DMS114 treated with DMSO at 0.1 percent for 48 hours (cell line): Measurements from ENCODE around the gene ACSL4.
A peak's percentile ranks its signal among the peaks of the same experiment; 100 is the strongest.
"Not testable (repeated sequence)": the region's sequence is repeated elsewhere in the genome, so short reads cannot be mapped to it uniquely, and the experiment has no call there.

Experiments
- DNase-seq: peaks from one replicate; lab custom pipeline; 2025; ENCODE audit not compliant: unreplicated experiment; lab: John Stamatoyannopoulos, UW

ACSL4 gene

GRCh38 chrX:109732807-109733612, at the start of gene ACSL4:
Gene ACSL4, minus strand, starts transcription at chrX:109733257. Its CDS starts 49,894 bp downstream, at chrX:109683363.
- peak; percentile 77 for DNase-seq

DNA sequence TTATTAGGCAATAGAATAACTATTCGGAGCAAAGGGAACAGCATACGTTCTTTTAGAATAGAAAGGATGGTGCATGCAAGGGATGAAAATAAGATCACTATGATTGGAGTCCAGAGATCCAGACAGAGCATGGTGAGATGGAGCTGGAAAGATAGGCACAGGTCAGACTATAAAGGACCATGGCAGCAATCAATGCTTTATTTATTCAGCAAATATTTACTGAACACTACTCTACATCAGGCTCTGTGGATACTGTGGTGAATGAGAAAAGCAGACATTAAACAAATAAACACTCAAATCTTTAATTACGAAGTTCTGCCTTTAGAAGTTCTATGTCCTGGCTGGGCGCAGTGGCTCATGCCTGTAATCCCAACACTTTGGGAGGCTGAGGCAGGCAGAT, 44.7 kb upstream of the ACSL4 start:
- DNase-seq, result no peak

- no peak for DNase-seq
Measured at GRCh38 chrX:109776986-109777385, 43.9 kb upstream of the ACSL4 start.

DNA sequence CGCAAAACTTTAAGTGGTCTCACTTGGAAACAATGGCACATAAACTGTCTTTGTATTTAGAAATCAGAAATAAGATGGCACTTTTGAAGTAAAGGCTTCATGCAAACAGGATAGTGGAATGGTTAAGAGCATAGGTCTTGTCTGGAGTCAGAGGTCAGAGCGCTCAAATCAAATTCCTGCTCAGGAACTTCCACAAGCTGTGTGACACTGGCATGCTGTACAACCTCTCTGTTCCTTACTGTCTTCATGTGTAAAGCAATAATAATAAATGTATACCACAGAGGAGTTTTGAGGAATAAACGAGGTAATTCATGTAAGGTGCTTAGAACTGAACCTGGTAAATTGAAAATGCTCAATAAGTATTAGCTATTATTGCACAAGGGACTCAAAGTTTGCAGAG, 43.4 kb upstream of the ACSL4 start:
- DNase-seq, result no peak

GRCh38 chrX:109775386-109775785, 42.3 kb upstream of the ACSL4 start:
- no peak for DNase-seq

GRCh38 chrX:109774706-109775105, 41.6 kb upstream of the ACSL4 start:
- no peak for DNase-seq

DNA sequence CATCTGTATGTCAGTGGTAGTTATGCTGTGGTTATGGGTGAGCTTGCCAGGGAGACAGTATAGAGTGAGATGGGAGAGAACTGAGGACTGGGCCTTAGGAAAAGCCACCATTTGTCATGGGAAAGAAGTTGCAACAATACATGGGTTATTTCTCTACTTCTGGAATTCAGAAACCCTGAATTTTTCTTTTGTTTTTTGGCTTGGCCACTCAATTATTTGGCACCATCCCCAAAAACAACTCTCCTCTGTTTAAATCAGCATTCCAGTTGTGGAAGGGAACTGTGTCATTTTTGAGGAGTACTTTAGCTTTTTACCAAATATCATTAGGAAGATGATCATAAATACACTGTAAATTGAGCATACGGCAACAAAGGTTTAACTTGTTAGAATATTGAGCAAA, 41.1 kb upstream of the ACSL4 start:
- DNase-seq, result no peak

GRCh38 chrX:109773374-109773773, 40.3 kb upstream of the ACSL4 start:
- no peak for DNase-seq

DNA sequence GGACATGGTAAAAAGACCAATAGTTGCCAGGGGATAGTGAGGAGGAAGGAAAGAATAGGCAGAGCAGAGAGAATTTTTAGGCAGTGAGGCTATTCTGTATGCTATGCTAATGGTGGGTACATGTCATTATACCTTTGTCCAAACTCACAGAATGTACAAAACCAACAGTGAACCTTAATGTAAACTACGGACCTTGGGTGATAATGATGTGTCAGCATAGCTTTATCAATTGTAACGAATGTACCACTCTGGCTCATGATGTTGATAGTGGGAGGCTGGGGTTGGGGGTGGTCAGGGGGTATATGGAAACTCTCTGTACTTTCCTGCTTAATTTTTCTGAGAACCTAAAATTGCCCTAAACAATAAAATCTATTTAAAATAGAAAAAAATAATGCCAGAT, 37.7 kb upstream of the ACSL4 start:
- DNase-seq, result no peak

- no peak for DNase-seq
Measured at GRCh38 chrX:109760922-109761250, 27.8 kb upstream of the ACSL4 start.

GRCh38 chrX:109760209-109760921, 27.3 kb upstream of the ACSL4 start:
- DNase-seq, result no peak

DNA sequence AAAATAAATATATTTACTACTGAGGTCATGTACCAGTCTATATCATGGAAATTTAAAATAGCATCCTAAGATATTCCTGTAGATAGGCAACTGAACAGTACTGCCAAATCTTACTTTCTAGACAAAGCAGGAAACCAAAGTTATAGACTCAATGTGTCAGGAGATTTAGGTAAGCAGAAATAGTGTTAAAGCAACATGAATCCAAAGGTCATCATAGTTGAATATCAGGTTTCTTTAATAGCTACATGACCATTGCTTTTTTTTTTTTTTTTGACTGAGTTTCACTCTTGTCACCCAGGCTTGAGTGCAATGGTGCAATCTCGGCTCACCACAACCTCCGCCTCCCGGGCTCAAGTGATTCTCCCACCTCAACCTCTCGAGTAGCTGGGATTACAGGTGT, 20.2 kb upstream of the ACSL4 start:
- no peak for DNase-seq

- no peak for DNase-seq
Measured at GRCh38 chrX:109751698-109752097, 18.6 kb upstream of the ACSL4 start.

GRCh38 chrX:109749207-109749606, 16.1 kb upstream of the ACSL4 start:
- no peak for DNase-seq

DNA sequence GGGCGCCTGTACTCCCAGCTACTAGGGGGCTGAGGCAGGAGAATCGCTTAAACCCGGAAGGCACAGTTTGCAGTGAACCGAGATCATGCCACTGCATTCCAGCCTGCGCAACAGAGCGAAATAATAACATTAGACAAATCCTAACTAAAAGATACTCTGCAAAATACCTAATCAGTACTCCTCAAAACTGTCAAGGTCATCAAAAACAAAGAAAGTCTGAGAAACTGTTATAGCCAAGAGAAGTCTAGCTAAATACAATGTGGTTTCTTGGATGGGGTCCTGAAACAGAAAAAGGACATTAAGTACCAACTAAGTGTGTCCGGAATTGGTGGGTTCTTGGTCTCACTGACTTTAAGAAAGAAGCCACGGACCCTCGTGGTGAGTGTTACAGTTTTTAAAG, 14.6 kb upstream of the ACSL4 start:
- DNase-seq, result no peak

GRCh38 chrX:109742722-109743121, 9.7 kb upstream of the ACSL4 start:
- DNase-seq, result no peak

GRCh38 chrX:109740896-109741295, 7.8 kb upstream of the ACSL4 start:
- not testable (repeated sequence) for DNase-seq

GRCh38 chrX:109740433-109740809, 7.4 kb upstream of the ACSL4 start:
- DNase-seq, result no peak

GRCh38 chrX:109739625-109740432, 6.8 kb upstream of the ACSL4 start:
- DNase-seq, result no peak

GRCh38 chrX:109735202-109735744, 2.2 kb upstream of the ACSL4 start:
- DNase-seq, result no peak

DNA sequence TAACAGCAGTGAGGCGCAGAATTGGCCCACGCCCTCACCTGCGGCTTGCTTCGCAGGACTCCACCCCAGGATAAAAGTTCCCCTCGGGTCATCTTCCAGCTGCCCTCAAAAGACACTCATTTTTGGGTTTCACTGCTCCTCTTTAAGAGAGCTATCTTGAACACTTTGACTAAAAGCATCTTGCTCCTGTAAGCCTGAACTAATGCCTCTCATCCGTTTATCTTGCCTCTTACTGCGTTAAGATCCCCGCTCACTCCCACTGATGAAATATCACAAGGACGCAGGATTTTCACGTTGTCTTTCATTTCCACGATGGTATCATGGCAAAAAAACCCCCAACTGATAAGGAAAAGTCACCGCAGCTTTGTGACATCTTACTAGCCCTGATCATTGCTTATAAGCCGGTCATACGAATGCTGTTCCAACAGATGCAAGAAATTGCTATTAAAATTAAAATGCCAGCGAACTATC, 591 bp upstream of the ACSL4 start:
- DNase-seq, result no peak
